DOHH2 (cell line): Measurements from ENCODE around the gene PPP1R18.

Experiments used
- H3F3A ChIP-seq: fragments of 200-600 bp; sonication (generic), shearing (Covaris generic); 2 replicates; pipeline ENCODE4 v1.6.0; 2016; ENCODE audit warnings: antibody characterized with exemption, mild to moderate bottlenecking; ENCODE audit not compliant: control insufficient read depth, insufficient read depth
- H3K27ac ChIP-seq: fragments of 200-600 bp; sonication (generic); 2 replicates; pipeline ENCODE4 v1.5.1; 2014; ENCODE audit warnings: low read depth, mild to moderate bottlenecking, low read length, moderate library complexity
- H3K27me3 ChIP-seq: fragments of 200-600 bp; sonication (generic); 2 replicates; pipeline ENCODE4 v1.6.1; 2014; ENCODE audit warnings: mild to moderate bottlenecking, low read length, mixed read lengths; ENCODE audit not compliant: control insufficient read depth
- H3K36me3 ChIP-seq: fragments of 200-600 bp; sonication (generic); 2 replicates; pipeline ENCODE4 v1.6.1; 2014; ENCODE audit warnings: mild to moderate bottlenecking, low read length, moderate library complexity, mixed read lengths; ENCODE audit not compliant: control insufficient read depth
- H3K4me1 ChIP-seq: fragments of 200-600 bp; sonication (generic); 2 replicates; pipeline ENCODE4 v1.6.1; 2014; ENCODE audit warnings: mild to moderate bottlenecking, low read length, mixed read lengths; ENCODE audit not compliant: control insufficient read depth
- H3K4me2 ChIP-seq: fragments of 200-600 bp; sonication (generic); 2 replicates; pipeline ENCODE4 v1.6.0; 2014; ENCODE audit warnings: mild to moderate bottlenecking, low read length, moderate library complexity
- H3K4me3 ChIP-seq: fragments of 200-600 bp; sonication (generic); 2 replicates; pipeline ENCODE4 v1.5.1; 2014; ENCODE audit warnings: mild to moderate bottlenecking, low read length, mixed read lengths
- H3K79me2 ChIP-seq: fragments of 200-600 bp; sonication (generic); 2 replicates; pipeline ENCODE4 v1.6.1; 2014; ENCODE audit warnings: mild to moderate bottlenecking, low read length, mixed read lengths; ENCODE audit not compliant: control insufficient read depth
- H3K9me2 ChIP-seq: fragments of 200-600 bp; sonication (generic); replicated peaks from 2 replicates; pipeline ENCODE4 v1.6.1; 2014; ENCODE audit warnings: mild to moderate bottlenecking, low read length, mixed read lengths; ENCODE audit not compliant: control insufficient read depth
- H3K9me3 ChIP-seq: fragments of 200-600 bp; sonication (generic); 2 replicates; pipeline ENCODE4 v1.6.1; 2014; ENCODE audit warnings: antibody characterized with exemption, low read length, mixed read lengths; ENCODE audit not compliant: control insufficient read depth, insufficient read depth
- H4K20me1 ChIP-seq: fragments of 200-600 bp; sonication (generic); 2 replicates; pipeline ENCODE4 v1.6.0; 2014; ENCODE audit warnings: low read depth, mild to moderate bottlenecking, antibody characterized with exemption, low read length, moderate library complexity; ENCODE audit not compliant: control insufficient read depth, insufficient read depth
- CTCF ChIP-seq: fragments of 200-600 bp; sonication (generic); IDR thresholded peaks from one replicate; pipeline ENCODE4 v1.5.1; 2014; ENCODE audit warnings: antibody characterized with exemption, mild to moderate bottlenecking, low read depth, low read length; ENCODE audit not compliant: poor library complexity, severe bottlenecking
- EZH2phosphoT487 ChIP-seq: fragments of 200-600 bp; sonication (generic); IDR thresholded peaks from 2 replicates; pipeline ENCODE4 v1.6.1; 2017; ENCODE audit warnings: borderline replicate concordance, mild to moderate bottlenecking, antibody characterized with exemption, low read length, moderate library complexity, mixed read lengths

Gene PPP1R18

GRCh38 chr6:30684386-30685156 lies 1.9 kb downstream of the PPP1R18 start:
- Histone ChIP-seq H3K9me2 (no peaks in the 10 kb centered on the region), H3K9me3 (no peaks in the 10 kb centered on the region), H3K27me3 (no peaks in the 10 kb centered on the region), H3K4me3 (peak overlapping the region; percentile 88), H3K79me2 (peaks cover 96% of the 10 kb centered on the region), H3K36me3 (peaks cover 87% of the 10 kb centered on the region), H4K20me1 (peaks cover 5% of the 10 kb centered on the region; the same call in 1 of the 2 replicates), H3K4me2 (peak overlapping the region; percentile 82), H3F3A (peaks cover 48% of the 10 kb centered on the region), H3K27ac (peak overlapping the region; percentile 90), H3K4me1 (peaks cover 44% of the 10 kb centered on the region)
- TF ChIP-seq EZH2phosphoT487 (no peak), CTCF (no peak)

GRCh38 chr6:30683980-30684338 lies 2.5 kb downstream of the PPP1R18 start:
- H3K4me3 ChIP-seq, result peak overlapping the region; percentile 88
- peaks cover 47% of the 10 kb centered on the region for H3F3A ChIP-seq
- no peaks in the 10 kb centered on the region for H3K27me3 ChIP-seq
- no peaks in the 10 kb centered on the region for H3K9me3 ChIP-seq
- no peaks in the 10 kb centered on the region for H3K9me2 ChIP-seq
- peaks cover 95% of the 10 kb centered on the region for H3K79me2 ChIP-seq
- peaks cover 88% of the 10 kb centered on the region for H3K36me3 ChIP-seq
- peak overlapping the region; percentile 82 for H3K4me2 ChIP-seq
- TF ChIP-seq EZH2phosphoT487 (no peak), CTCF (no peak)
- H3K4me1 ChIP-seq, result peaks cover 44% of the 10 kb centered on the region
- H4K20me1 ChIP-seq, result peaks cover 7% of the 10 kb centered on the region; the same call in 1 of the 2 replicates
- peak overlapping the region; percentile 90 for H3K27ac ChIP-seq

- H3K4me1 ChIP-seq, result peaks cover 43% of the 10 kb centered on the region
- H3K9me3 ChIP-seq, result no peaks in the 10 kb centered on the region
- peaks cover 48% of the 10 kb centered on the region for H3F3A ChIP-seq
- H3K9me2 ChIP-seq, result no peaks in the 10 kb centered on the region
- peaks cover 89% of the 10 kb centered on the region for H3K36me3 ChIP-seq
- no peak for TF ChIP-seq EZH2phosphoT487
- TF ChIP-seq CTCF, result no peak
- H4K20me1 ChIP-seq, result peaks cover 11% of the 10 kb centered on the region
- peak overlapping the region; percentile 88 for H3K4me3 ChIP-seq
- H3K27ac ChIP-seq, result peak overlapping the region; percentile 90
- H3K79me2 ChIP-seq, result peaks cover 95% of the 10 kb centered on the region
- H3K27me3 ChIP-seq, result no peaks in the 10 kb centered on the region
- H3K4me2 ChIP-seq, result peak overlapping the region; percentile 82
Measured at GRCh38 chr6:30683183-30683979, 3.1 kb downstream of the PPP1R18 start.
